ENCODE results near the gene IL1RAP.

DNA sequence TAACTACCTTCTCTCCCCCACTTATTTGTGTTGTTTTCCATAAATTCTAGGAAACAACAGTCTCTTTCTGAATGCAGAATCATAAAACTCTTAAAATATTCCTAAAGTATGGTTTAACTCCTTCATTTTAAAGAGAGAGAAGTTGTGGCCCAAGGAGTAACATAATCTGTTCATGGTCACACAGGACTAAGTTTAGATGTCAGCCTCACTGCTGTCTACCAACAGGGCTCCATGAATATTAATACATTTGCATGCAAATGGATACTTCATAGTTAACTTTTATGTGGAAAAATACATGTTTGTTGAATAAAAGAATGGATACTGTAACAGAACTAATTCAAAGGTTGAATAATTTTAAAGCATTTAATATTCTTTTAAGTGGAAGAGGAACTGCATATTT is 18.5 kb upstream of the IL1RAP start:
- no peak for TF ChIP-seq CTCF (IDR thresholded peaks at IDR 0.05)
- TF ChIP-seq ZFX (IDR thresholded peaks at IDR 0.05; ENCODE audit: borderline replicate concordance) = no peak
